ENCODE results near the gene POLR2L.

The POLR2L gene

GRCh38 chr11:862696-863022 is 20.3 kb upstream of the POLR2L start (continued):
- no peak for TF ChIP-seq POU6F1 (CRISPR knock-in tag; IDR thresholded peaks at IDR 0.05; ENCODE audit: borderline replicate concordance, low read depth)
- no peak for TF ChIP-seq CSDC2 (CRISPR knock-in tag; IDR thresholded peaks at IDR 0.05)
- no peak for TF ChIP-seq PPARA (CRISPR knock-in tag; IDR thresholded peaks at IDR 0.05; ENCODE audit: borderline replicate concordance)
- no peak for TF ChIP-seq ZFP30 (CRISPR knock-in tag; IDR thresholded peaks at IDR 0.05)
- TF ChIP-seq ARNTL (CRISPR knock-in tag; IDR thresholded peaks at IDR 0.05; ENCODE audit: borderline replicate concordance, low read depth), result no peak

- ATAC-seq, result no peak
- no peak for TF ChIP-seq ZNF8 (CRISPR knock-in tag; IDR thresholded peaks at IDR 0.05)
- TF ChIP-seq OSR1 (CRISPR knock-in tag; IDR thresholded peaks at IDR 0.05), result no peak
- no peak for TF ChIP-seq CSDC2 (CRISPR knock-in tag; IDR thresholded peaks at IDR 0.05)
- TF ChIP-seq ZFP30 (CRISPR knock-in tag; IDR thresholded peaks at IDR 0.05), result no peak
- TF ChIP-seq ESRRG (CRISPR knock-in tag; IDR thresholded peaks at IDR 0.05), result no peak
- no peak for TF ChIP-seq ARNTL (CRISPR knock-in tag; IDR thresholded peaks at IDR 0.05; ENCODE audit: borderline replicate concordance, low read depth)
- no peak for TF ChIP-seq BACH2 (CRISPR knock-in tag; IDR thresholded peaks at IDR 0.05; ENCODE audit: borderline replicate concordance)
- TF ChIP-seq ZNF70 (CRISPR knock-in tag; IDR thresholded peaks at IDR 0.05), result no peak
- no peak for TF ChIP-seq TCF4 (CRISPR knock-in tag; IDR thresholded peaks at IDR 0.05; ENCODE audit: borderline replicate concordance)
- no peak for TF ChIP-seq TOX (CRISPR knock-in tag; IDR thresholded peaks at IDR 0.05; ENCODE audit: borderline replicate concordance)
- no peak for TF ChIP-seq PATZ1 (CRISPR knock-in tag; IDR thresholded peaks at IDR 0.05; ENCODE audit: borderline replicate concordance)
- TF ChIP-seq GLIS3 (CRISPR knock-in tag; IDR thresholded peaks at IDR 0.05), result no peak
- TF ChIP-seq ZC3H10 (CRISPR knock-in tag; IDR thresholded peaks at IDR 0.05), result no peak
- TF ChIP-seq ZNF565 (CRISPR knock-in tag; conservative IDR thresholded peaks at IDR 0.05; ENCODE audit: low read depth), result no peak
Observed at GRCh38 chr11:862081-862661, 19.8 kb upstream of the POLR2L start.

GRCh38 chr11:861105-861479 is 18.8 kb upstream of the POLR2L start:
- no peak for ATAC-seq
- no peak for TF ChIP-seq ZFP3 (CRISPR knock-in tag; IDR thresholded peaks at IDR 0.05)
- TF ChIP-seq POU6F1 (CRISPR knock-in tag; IDR thresholded peaks at IDR 0.05; ENCODE audit: borderline replicate concordance, low read depth), result no peak
- no peak for TF ChIP-seq ARNTL (CRISPR knock-in tag; IDR thresholded peaks at IDR 0.05; ENCODE audit: borderline replicate concordance, low read depth)
- TF ChIP-seq ZNF70 (CRISPR knock-in tag; IDR thresholded peaks at IDR 0.05), result no peak

- no peak for TF ChIP-seq OSR1 (CRISPR knock-in tag; IDR thresholded peaks at IDR 0.05)
- no peak for TF ChIP-seq GLIS3 (CRISPR knock-in tag; IDR thresholded peaks at IDR 0.05)
- no peak for TF ChIP-seq CSRNP3 (CRISPR knock-in tag; IDR thresholded peaks at IDR 0.05)
- peak; percentile 1; the same call in 2 of the 3 replicates for ATAC-seq
Observed at GRCh38 chr11:860234-861104, 18.1 kb upstream of the POLR2L start.

All from SK-N-SH treated with all-trans-retinoic acid at 6 μM for 48 hours (cell line).